CD14-positive monocyte (primary cell): ENCODE measurements around the gene NUP188. TPM values are rescaled to one million over a fixed set of nuclear protein-coding genes. Genes with fewer than 3 reads are reported as not detected.
A peak's percentile ranks its signal among the peaks of the same experiment; 100 is the strongest.

ENCODE experiments used
- DNase-seq, 3 donors: peaks; one replicate each; pipeline ENCODE4 v3.0.0-alpha.2; 2011 to 2022
- H2AFZ ChIP-seq: 2 replicates; pipeline ENCODE4 v1.6.0; 2012; ENCODE audit warnings: mild to moderate bottlenecking, low read depth, low read length, inconsistent platforms; ENCODE audit not compliant: insufficient read depth, poor library complexity, severe bottlenecking
- H3K27ac ChIP-seq, 2 donors: 1 replicate in 1 of 2; 2 replicates in 1 of 2; pipeline ENCODE4 v1.5.1; 2012 to 2013; ENCODE audit warnings: low read length in 2 of 2, control low read depth in 1 of 2, inconsistent platforms in 1 of 2, low read depth in 1 of 2, mild to moderate bottlenecking in 1 of 2
- H3K27me3 ChIP-seq, 2 donors: one replicate each; pipeline versions ENCODE4 v1.6.0 to v1.6.1; 2011 to 2013; ENCODE audit warnings: low read length in 2 of 2; ENCODE audit not compliant: control insufficient read depth in 2 of 2, insufficient read depth in 2 of 2
- H3K36me3 ChIP-seq, 2 donors: replicated peaks in 1 of 2; 1 replicate in 1 of 2; 2 replicates in 1 of 2; pipeline versions ENCODE4 v1.5.1 to v1.6.1; 2012 to 2013; ENCODE audit warnings: low read length in 2 of 2, control low read depth in 1 of 2, inconsistent platforms in 1 of 2, mild to moderate bottlenecking in 1 of 2; ENCODE audit not compliant: insufficient read depth in 2 of 2, control insufficient read depth in 1 of 2
- H3K4me1 ChIP-seq, 2 donors: 1 replicate in 1 of 2; 2 replicates in 1 of 2; pipeline versions ENCODE4 v1.5.1 to v1.6.1; 2012 to 2013; ENCODE audit warnings: low read length in 2 of 2, control low read depth in 1 of 2, inconsistent platforms in 1 of 2, mild to moderate bottlenecking in 1 of 2, moderate library complexity in 1 of 2; ENCODE audit not compliant: insufficient read depth in 2 of 2, control insufficient read depth in 1 of 2
- H3K4me2 ChIP-seq: replicated peaks from 2 replicates; pipeline ENCODE3; 2012; ENCODE audit warnings: low read length, moderate library complexity, mild to moderate bottlenecking; ENCODE audit not compliant: poor library complexity, severe bottlenecking; ENCODE audit errors: extremely low read depth
- H3K4me3 ChIP-seq, 3 experiments: fragments of 200-600 bp in 1 of 3; sonication (generic) in 1 of 3; replicated peaks in 1 of 3; 1 replicate in 2 of 3; 2 replicates in 1 of 3; pipeline ENCODE4 v1.5.1; 2011 to 2013; ENCODE audit warnings: low read length in 3 of 3, mild to moderate bottlenecking in 3 of 3, control low read depth in 2 of 3, low read depth in 2 of 3, inconsistent platforms in 1 of 3, moderate library complexity in 1 of 3
- H3K79me2 ChIP-seq: 2 replicates; pipeline ENCODE4 v1.6.0; 2012; ENCODE audit warnings: mild to moderate bottlenecking, control low read depth, inconsistent platforms, low read length, moderate library complexity; ENCODE audit not compliant: insufficient read depth
- H3K9ac ChIP-seq: 2 replicates; pipeline ENCODE4 v1.6.0; 2017; ENCODE audit warnings: low read length, mild to moderate bottlenecking; ENCODE audit not compliant: insufficient read depth, poor library complexity, severe bottlenecking
- H3K9me3 ChIP-seq, 2 donors: replicated peaks in 1 of 2; 1 replicate in 1 of 2; 2 replicates in 1 of 2; pipeline versions ENCODE4 v1.5.1 to v1.6.1; 2012 to 2013; ENCODE audit warnings: low read length in 2 of 2, control low read depth in 1 of 2; ENCODE audit not compliant: control insufficient read depth in 1 of 2, insufficient read depth in 1 of 2
- H4K20me1 ChIP-seq: 2 replicates; pipeline ENCODE4 v1.6.0; 2012; ENCODE audit warnings: mild to moderate bottlenecking, low read length, control low read depth, moderate library complexity; ENCODE audit not compliant: insufficient read depth
- H3K27ac Mint-ChIP-seq, 7 donors: one replicate each; pipeline ENCODE4 v1.8.0; 2020; ENCODE audit warnings: mild to moderate bottlenecking in 7 of 7, mixed read lengths in 7 of 7, moderate library complexity in 6 of 7, inconsistent platforms in 2 of 7
- H3K27me3 Mint-ChIP-seq, 3 donors: one replicate each; pipeline ENCODE4 v1.8.0; 2021 to 2022; ENCODE audit warnings: low read depth in 3 of 3, mild to moderate bottlenecking in 3 of 3, mixed read lengths in 3 of 3, moderate library complexity in 3 of 3, inconsistent platforms in 1 of 3
- H3K36me3 Mint-ChIP-seq, 2 donors: one replicate each; pipeline ENCODE4 v1.8.0; 2020; ENCODE audit warnings: mixed read lengths in 2 of 2, inconsistent platforms in 1 of 2, mild to moderate bottlenecking in 1 of 2
- H3K4me1 Mint-ChIP-seq: one replicate; pipeline ENCODE4 v1.8.0; 2020; ENCODE audit warnings: mild to moderate bottlenecking, mixed read lengths
- H3K4me3 Mint-ChIP-seq, 2 donors: one replicate each; pipeline ENCODE4 v1.8.0; 2020; ENCODE audit warnings: mild to moderate bottlenecking in 2 of 2, mixed read lengths in 2 of 2, moderate library complexity in 1 of 2
- H3K9me3 Mint-ChIP-seq, 7 donors: one replicate each; pipeline ENCODE4 v1.8.0; 2020 to 2022; ENCODE audit warnings: mixed read lengths in 7 of 7, mild to moderate bottlenecking in 6 of 7, moderate library complexity in 6 of 7, inconsistent platforms in 2 of 7
- CTCF ChIP-seq: fragments of 200-600 bp; IDR thresholded peaks from one replicate; pipeline ENCODE4 v1.8.0; 2022; ENCODE audit warnings: antibody characterized with exemption, mild to moderate bottlenecking
- WGBS: methylation state at CpG from one replicate; pipeline ENCODE4 v1.1.5; 2013; ENCODE audit warnings: missing lambda C conversion rate; ENCODE audit not compliant: insufficient coverage; 5-methylcytosine and 5-hydroxymethylcytosine counted together
- intact Hi-C, 2 donors: fragments of 100-400 bp; cut with micrococcal nuclease; formaldehyde crosslinking; loops; one replicate each; pipeline versions ENCODE4 v1.15.0 to v1.15.1; 2023
- polyA plus RNA-seq, 3 donors: library from polyadenylated mRNA; depleted of rRNA in 1 of 3; unstranded in 2 of 3; stranded (reverse) in 1 of 3; fragments of 300-500 nt in 2 of 3; fragments of >200 nt in 1 of 3; fragmentation: Illumina TruSeq in 2 of 3; gene quantifications; 1 replicate in 2 of 3; 2 replicates in 1 of 3; pipeline ENCODE4 v1.2.3, GENCODE V29; 2012 to 2021

Gene NUP188
- polyA plus RNA-seq, 3 donors, result 10.5 to 28.2 (median 17.2) TPM

- H4K20me1 ChIP-seq, result peaks cover 16% of the 10 kb centered on the region
- H3K4me1 ChIP-seq, result peaks cover 20 to 22% of the 10 kb centered on the region in 2 donors
- H3K9ac ChIP-seq, result no peak overlapping the region
- H3K27ac ChIP-seq, result no peak overlapping the region
- no peak overlapping the region for H3K4me3 ChIP-seq
- 95% methylated on average over 4 of the region's 10 CpGs for WGBS
- H3K9me3 ChIP-seq, result no peaks in the 10 kb centered on the region
- H3K36me3 ChIP-seq, result peaks cover 18 to 26% of the 10 kb centered on the region in 2 donors
- Mint-ChIP-seq H3K27ac (peak overlapping the region in 1 of 7 donors; percentile 20), H3K36me3 (peaks cover 22 to 27% of the 10 kb centered on the region in 2 donors), H3K4me3 (no peak overlapping the region), H3K9me3 (peaks cover 0 to 1% (median 0%) of the 10 kb centered on the region in 7 donors), H3K27me3 (peaks cover 0 to 8% (median 0%) of the 10 kb centered on the region in 3 donors), H3K4me1 (peaks cover 23% of the 10 kb centered on the region)
- peaks cover 6% of the 10 kb centered on the region for H3K79me2 ChIP-seq
- H3K27me3 ChIP-seq, result no peaks in the 10 kb centered on the region
- no peak for DNase-seq
- no peak for TF ChIP-seq CTCF
- intact Hi-C loops, result no loop called here
- no peak overlapping the region for H3K4me2 ChIP-seq
- H2AFZ ChIP-seq, result no peak overlapping the region
Observed at GRCh38 chr9:128903871-128904620, 43.5 kb upstream of the NUP188 start.

- Histone ChIP-seq H3K4me1 (peaks cover 8 to 11% of the 10 kb centered on the region in 2 donors), H3K9ac (no peak overlapping the region), H3K27me3 (no peaks in the 10 kb centered on the region), H3K4me3 (no peak overlapping the region), H4K20me1 (peaks cover 14% of the 10 kb centered on the region), H3K9me3 (no peaks in the 10 kb centered on the region), H2AFZ (no peak overlapping the region), H3K4me2 (no peak overlapping the region), H3K36me3 (peaks cover 33 to 45% of the 10 kb centered on the region in 2 donors), H3K79me2 (peaks cover 6% of the 10 kb centered on the region), H3K27ac (no peak overlapping the region)
- Mint-ChIP-seq H3K4me3 (no peak overlapping the region), H3K9me3 (peaks cover 0 to 1% (median 0%) of the 10 kb centered on the region in 7 donors), H3K4me1 (peaks cover 10% of the 10 kb centered on the region), H3K36me3 (peaks cover 36 to 42% of the 10 kb centered on the region in 2 donors), H3K27ac (no peak overlapping the region), H3K27me3 (peaks cover 0 to 8% (median 0%) of the 10 kb centered on the region in 3 donors)
- no peak for TF ChIP-seq CTCF
- no peak for DNase-seq
- intact Hi-C loops, result no loop called here
- no CpG with 5 or more reads among the region's 7 CpGs for WGBS
Observed at GRCh38 chr9:128905964-128906363, 41.5 kb upstream of the NUP188 start.
